ENCODE results near the gene MAN2A2. TPM values are rescaled to one million over a fixed set of nuclear protein-coding genes. Genes with fewer than 3 reads are reported as not detected.

MAN2A2 gene
- total and polyA plus RNA-seq, 9 of the 15 experiments (the other 6 are each of a cell fraction or from before 2014, with no cell fraction given): 7.3 to 151 (median 43.4) TPM

DNA sequence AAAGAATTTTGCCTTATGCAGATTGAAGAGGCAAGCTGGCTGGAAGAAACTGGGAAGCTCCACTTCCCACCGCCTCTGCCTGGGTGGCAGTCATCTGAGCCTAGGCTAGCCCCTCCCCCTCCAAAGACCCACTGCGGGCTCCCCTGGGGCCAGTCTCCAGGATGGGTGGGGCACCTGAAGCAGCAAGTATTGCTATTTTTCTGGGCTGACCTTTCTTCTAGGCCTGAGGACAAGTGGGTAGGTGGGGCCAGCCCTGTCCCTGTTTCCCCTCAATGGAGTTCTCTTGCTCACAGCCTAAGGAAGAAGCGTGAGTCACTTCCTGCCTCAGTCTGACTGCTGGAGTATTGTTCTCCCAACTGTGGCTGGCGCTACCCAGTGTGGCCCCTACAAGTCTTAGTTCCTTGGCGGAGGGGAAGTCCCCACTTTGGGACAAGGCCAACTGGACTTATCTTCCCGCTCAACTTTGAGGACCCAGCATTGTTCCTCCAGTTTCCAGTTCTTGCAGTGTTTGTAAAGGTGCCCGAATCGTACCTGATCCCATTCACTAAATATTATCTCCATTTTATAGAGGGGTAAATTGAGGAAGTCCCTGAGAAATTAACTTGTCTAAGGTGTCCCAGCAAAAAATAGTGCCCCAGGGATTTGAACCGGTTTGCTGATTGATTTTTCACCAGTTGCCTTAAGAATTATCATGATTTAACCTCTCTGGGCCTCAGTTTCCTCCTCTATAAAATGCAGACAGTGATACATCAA, 33.3 kb upstream of the MAN2A2 start (continued):
- TF ChIP-seq, protein P1, sequence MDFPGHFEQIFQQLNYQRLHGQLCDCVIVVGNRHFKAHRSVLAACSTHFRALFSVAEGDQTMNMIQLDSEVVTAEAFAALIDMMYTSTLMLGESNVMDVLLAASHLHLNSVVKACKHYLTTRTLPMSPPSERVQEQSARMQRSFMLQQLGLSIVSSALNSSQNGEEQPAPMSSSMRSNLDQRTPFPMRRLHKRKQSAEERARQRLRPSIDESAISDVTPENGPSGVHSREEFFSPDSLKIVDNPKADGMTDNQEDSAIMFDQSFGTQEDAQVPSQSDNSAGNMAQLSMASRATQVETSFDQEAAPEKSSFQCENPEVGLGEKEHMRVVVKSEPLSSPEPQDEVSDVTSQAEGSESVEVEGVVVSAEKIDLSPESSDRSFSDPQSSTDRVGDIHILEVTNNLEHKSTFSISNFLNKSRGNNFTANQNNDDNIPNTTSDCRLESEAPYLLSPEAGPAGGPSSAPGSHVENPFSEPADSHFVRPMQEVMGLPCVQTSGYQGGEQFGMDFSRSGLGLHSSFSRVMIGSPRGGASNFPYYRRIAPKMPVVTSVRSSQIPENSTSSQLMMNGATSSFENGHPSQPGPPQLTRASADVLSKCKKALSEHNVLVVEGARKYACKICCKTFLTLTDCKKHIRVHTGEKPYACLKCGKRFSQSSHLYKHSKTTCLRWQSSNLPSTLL (IDR thresholded peaks at IDR 0.05): no peak
- TF ChIP-seq ILF3 (IDR thresholded peaks at IDR 0.05; ENCODE audit: borderline replicate concordance) (0 out of 2 replicates have a peak, but pooled peaks have one; percentile 62), PPARD (CRISPR knock-in tag; IDR thresholded peaks at IDR 0.05) (no peak), NFE2 (IDR thresholded peaks at IDR 0.05; ENCODE audit: low read depth) (0 out of 2 replicates have a peak, but pooled peaks have one; percentile 32), DMBX1 (CRISPR knock-in tag; IDR thresholded peaks at IDR 0.05; ENCODE audit: borderline replicate concordance) (peak; percentile 81; the same call in 1 of the 2 replicates), ZNF354B (CRISPR knock-in tag; IDR thresholded peaks at IDR 0.05) (no peak), RFX5 (IDR thresholded peaks at IDR 0.05; ENCODE audit: low read depth, low read length) (no peak), SMARCC2 (IDR thresholded peaks at IDR 0.05; ENCODE audit: low read depth) (peak; percentile 37), TBP (optimal IDR thresholded peaks at IDR 0.05; ENCODE audit: low read depth, low read length) (peak; percentile 79), RBM34 (IDR thresholded peaks at IDR 0.05; ENCODE audit: borderline replicate concordance, insufficient read depth, low read length) (no peak), GTF2A2 (tag; IDR thresholded peaks at IDR 0.05) (peak; percentile 39; the same call in 1 of the 2 replicates), ZNF668 (CRISPR knock-in tag; IDR thresholded peaks at IDR 0.05) (no peak), KLF13 (tag; IDR thresholded peaks at IDR 0.05; ENCODE audit: borderline replicate concordance, low read depth) (peak; percentile 55; the same call in 1 of the 2 replicates), ETV6 (IDR thresholded peaks at IDR 0.05; ENCODE audit: borderline replicate concordance in 1 of 2, low read depth in 2 of 2, low read length in 1 of 2) (peak; percentile 24 to 80; a peak in 3 of 4 replicates), ETV6 (CRISPR knock-in tag; IDR thresholded peaks at IDR 0.05; ENCODE audit: borderline replicate concordance) (no peak), CBX1 (IDR thresholded peaks at IDR 0.05; ENCODE audit: low read depth) (no peak), JUN (IDR thresholded peaks at IDR 0.05; ENCODE audit: borderline replicate concordance, low read depth, low read length) (peak; percentile 77), JUN (CRISPR knock-in tag; IDR thresholded peaks at IDR 0.05; ENCODE audit: borderline replicate concordance) (no peak; the same call in 1 of the 2 replicates), NR4A1 (CRISPR knock-in tag; IDR thresholded peaks at IDR 0.05) (no peak), NR4A1 (tag; IDR thresholded peaks at IDR 0.05) (peak; percentile 40; the same call in 1 of the 2 replicates), TAF1 (IDR thresholded peaks at IDR 0.05; ENCODE audit: control insufficient read depth, extremely low read depth, insufficient read depth, low read length, severe bottlenecking) (peak; percentile 63), ZNF431 (CRISPR knock-in tag; IDR thresholded peaks at IDR 0.05) (no peak)
- TF ChIP-seq, protein P2, sequence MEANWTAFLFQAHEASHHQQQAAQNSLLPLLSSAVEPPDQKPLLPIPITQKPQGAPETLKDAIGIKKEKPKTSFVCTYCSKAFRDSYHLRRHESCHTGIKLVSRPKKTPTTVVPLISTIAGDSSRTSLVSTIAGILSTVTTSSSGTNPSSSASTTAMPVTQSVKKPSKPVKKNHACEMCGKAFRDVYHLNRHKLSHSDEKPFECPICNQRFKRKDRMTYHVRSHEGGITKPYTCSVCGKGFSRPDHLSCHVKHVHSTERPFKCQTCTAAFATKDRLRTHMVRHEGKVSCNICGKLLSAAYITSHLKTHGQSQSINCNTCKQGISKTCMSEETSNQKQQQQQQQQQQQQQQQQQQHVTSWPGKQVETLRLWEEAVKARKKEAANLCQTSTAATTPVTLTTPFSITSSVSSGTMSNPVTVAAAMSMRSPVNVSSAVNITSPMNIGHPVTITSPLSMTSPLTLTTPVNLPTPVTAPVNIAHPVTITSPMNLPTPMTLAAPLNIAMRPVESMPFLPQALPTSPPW (CRISPR knock-in tag; IDR thresholded peaks at IDR 0.05): peak; percentile 75
- TF ChIP-seq, protein P3, sequence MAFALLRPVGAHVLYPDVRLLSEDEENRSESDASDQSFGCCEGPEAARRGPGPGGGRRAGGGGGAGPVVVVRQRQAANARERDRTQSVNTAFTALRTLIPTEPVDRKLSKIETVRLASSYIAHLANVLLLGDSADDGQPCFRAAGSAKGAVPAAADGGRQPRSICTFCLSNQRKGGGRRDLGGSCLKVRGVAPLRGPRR (CRISPR knock-in tag; IDR thresholded peaks at IDR 0.05): no peak
- TF ChIP-seq, protein P4, sequence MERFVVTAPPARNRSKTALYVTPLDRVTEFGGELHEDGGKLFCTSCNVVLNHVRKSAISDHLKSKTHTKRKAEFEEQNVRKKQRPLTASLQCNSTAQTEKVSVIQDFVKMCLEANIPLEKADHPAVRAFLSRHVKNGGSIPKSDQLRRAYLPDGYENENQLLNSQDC (CRISPR knock-in tag; IDR thresholded peaks at IDR 0.05): 0 out of 2 replicates have a peak, but pooled peaks have one; percentile 1
